ENCODE data around the gene DDX27. TPM values are rescaled to one million over a fixed set of nuclear protein-coding genes. Genes with fewer than 3 reads are reported as not detected.
A peak's percentile ranks its signal among the peaks of the same experiment; 100 is the strongest.

DDX27 gene
- total and polyA plus RNA-seq, 2 of the 13 experiments (the other 11 are each of a cell fraction or from before 2014, with no cell fraction given) = 42.6 to 72.8 TPM

- no peak for TF ChIP-seq ZNF275 (CRISPR knock-in tag; IDR thresholded peaks at IDR 0.05; ENCODE audit: borderline replicate concordance)
- TF ChIP-seq KAT8 (CRISPR knock-in tag; IDR thresholded peaks at IDR 0.05) = peak; percentile 20; the same call in 1 of the 2 replicates
- no peak for TF ChIP-seq ZNF674 (CRISPR knock-in tag; IDR thresholded peaks at IDR 0.05; ENCODE audit: low read depth)
- no peak for TF ChIP-seq XBP1 (CRISPR knock-in tag; IDR thresholded peaks at IDR 0.05)
- no peak for TF ChIP-seq PHF8 (CRISPR knock-in tag; IDR thresholded peaks at IDR 0.05)
- TF ChIP-seq HDAC1 (CRISPR knock-in tag; IDR thresholded peaks at IDR 0.05) = no peak
- TF ChIP-seq ZNF337 (CRISPR knock-in tag; IDR thresholded peaks at IDR 0.05; ENCODE audit: borderline replicate concordance, low read depth) = peak; percentile 45; the same call in 1 of the 2 replicates
- no peak for TF ChIP-seq ZNF20 (CRISPR knock-in tag; IDR thresholded peaks at IDR 0.05)
- TF ChIP-seq DMTF1 (CRISPR knock-in tag; IDR thresholded peaks at IDR 0.05) = no peak
- no peak for TF ChIP-seq ZBTB26 (CRISPR knock-in tag; IDR thresholded peaks at IDR 0.05; ENCODE audit: borderline replicate concordance)
- TF ChIP-seq ZNF33A (CRISPR knock-in tag; IDR thresholded peaks at IDR 0.05; ENCODE audit: borderline replicate concordance) = no peak
- peak; percentile 27; the same call in 1 of the 2 replicates for TF ChIP-seq MIER2 (CRISPR knock-in tag; IDR thresholded peaks at IDR 0.05)
- TF ChIP-seq JDP2 (CRISPR knock-in tag; IDR thresholded peaks at IDR 0.05; ENCODE audit: borderline replicate concordance) = no peak; the same call in 1 of the 2 replicates
- TF ChIP-seq ZFP91 (CRISPR knock-in tag; IDR thresholded peaks at IDR 0.05; ENCODE audit: borderline replicate concordance) = no peak
- TF ChIP-seq NPAS2 (CRISPR knock-in tag; IDR thresholded peaks at IDR 0.05; ENCODE audit: borderline replicate concordance) = no peak
- TF ChIP-seq HBP1 (CRISPR knock-in tag; IDR thresholded peaks at IDR 0.05; ENCODE audit: low read depth) = no peak
- TF ChIP-seq FOXK2 (IDR thresholded peaks at IDR 0.05) = no peak
Measured at GRCh38 chr20:49179368-49180277, 39.6 kb upstream of the DDX27 start (continued).
